Vagina (tissue), 2 donors: Measurements from ENCODE around the gene TTLL3. TPM values are rescaled to one million over a fixed set of nuclear protein-coding genes. Genes with fewer than 3 reads are reported as not detected.

Experiments
- DNase-seq, 2 donors: peaks; one replicate each; pipeline ENCODE4 v3.0.0-alpha.2; 2017; ENCODE audit errors: extremely low spot score in 2 of 2
- H3K27ac ChIP-seq: fragments of 200-600 bp; sonication (generic); one replicate; pipeline ENCODE4 v1.5.1; 2019
- H3K27me3 ChIP-seq: fragments of 200-600 bp; sonication (generic); one replicate; pipeline ENCODE4 v1.5.1; 2019
- H3K36me3 ChIP-seq, 2 donors: fragments of 200-600 bp; sonication (generic); one replicate each; pipeline ENCODE4 v1.5.1; 2017 to 2019
- H3K4me1 ChIP-seq: fragments of 200-600 bp; sonication (generic); one replicate; pipeline ENCODE4 v1.5.1; 2019
- H3K4me3 ChIP-seq, 2 donors: fragments of 200-600 bp; sonication (generic); 1 replicate in 1 of 2; 2 replicates in 1 of 2; pipeline ENCODE4 v1.5.1; 2016 to 2019
- H3K9me3 ChIP-seq: fragments of 200-600 bp; sonication (generic); one replicate; pipeline ENCODE4 v1.5.1; 2019
- CTCF ChIP-seq, 3 experiments: fragments of 450-650 bp in 2 of 3; fragments of 200-600 bp in 1 of 3; sonication (generic) in 1 of 3; IDR thresholded peaks; one replicate each; pipeline ENCODE4 v1.5.1; 2017 to 2019; ENCODE audit warnings: antibody characterized with exemption in 3 of 3, mild to moderate bottlenecking in 2 of 3, moderate library complexity in 2 of 3
- POLR2A ChIP-seq, 2 donors: fragments of 450-650 bp; IDR thresholded peaks; one replicate each; pipeline ENCODE4 v1.6.1; 2017; ENCODE audit warnings: antibody characterized with exemption in 2 of 2, mild to moderate bottlenecking in 2 of 2, moderate library complexity in 2 of 2
- POLR2AphosphoS5 ChIP-seq, 2 donors: sonication (generic); formaldehyde crosslinking; IDR thresholded peaks; one replicate each; pipeline ENCODE4 v1.9.0; 2017; ENCODE audit warnings: antibody characterized with exemption in 2 of 2, mild to moderate bottlenecking in 2 of 2, low read depth in 1 of 2; ENCODE audit not compliant: insufficient read depth in 1 of 2
- intact Hi-C: fragments of 100-400 bp; cut with DNase I; formaldehyde crosslinking; loops from one replicate; pipeline ENCODE4 v1.15.1; 2023
- total RNA-seq: library from RNA; depleted of rRNA; stranded (reverse); fragments of >200 nt; gene quantifications from one replicate; pipeline ENCODE4 v1.2.3, GENCODE V29; 2016

The TTLL3 gene
- total RNA-seq, 1 donor from 2014 or later, result 73.4 TPM

GRCh38 chr3:9786209-9786739 is 23.8 kb upstream of the TTLL3 start:
- peaks cover 10% of the 10 kb centered on the region for H3K4me1 ChIP-seq
- no peaks in the 10 kb centered on the region for H3K27me3 ChIP-seq
- no peaks in the 10 kb centered on the region for H3K9me3 ChIP-seq
- intact Hi-C loops, result no loop called here
- H3K4me3 ChIP-seq, result no peak overlapping the region
- peaks cover 2 to 55% of the 10 kb centered on the region in 2 donors for H3K36me3 ChIP-seq
- H3K27ac ChIP-seq, result no peak overlapping the region
- no peak for DNase-seq
- no peak for TF ChIP-seq CTCF (IDR thresholded peaks at IDR 0.05)
- no peak for TF ChIP-seq POLR2AphosphoS5 (IDR thresholded peaks at IDR 0.05; ENCODE audit: insufficient read depth in 1 of 2, low read depth in 1 of 2)
- no peak for TF ChIP-seq POLR2A (IDR thresholded peaks at IDR 0.05)

- no peak overlapping the region for H3K4me3 ChIP-seq
- H3K4me1 ChIP-seq, result peaks cover 18% of the 10 kb centered on the region
- H3K9me3 ChIP-seq, result no peaks in the 10 kb centered on the region
- peaks cover under 1 to 55% of the 10 kb centered on the region in 2 donors for H3K36me3 ChIP-seq
- H3K27ac ChIP-seq, result no peak overlapping the region
- no peak for DNase-seq
- no peaks in the 10 kb centered on the region for H3K27me3 ChIP-seq
- intact Hi-C loops, result no loop called here
- TF ChIP-seq POLR2AphosphoS5 (IDR thresholded peaks at IDR 0.05; ENCODE audit: insufficient read depth in 1 of 2, low read depth in 1 of 2) (no peak), POLR2A (IDR thresholded peaks at IDR 0.05) (no peak)
These were observed 23.0 kb upstream of the TTLL3 start for GRCh38 chr3:9786825-9787669.

GRCh38 chr3:9787714-9788113 is 22.3 kb upstream of the TTLL3 start:
- Histone ChIP-seq H3K4me3 (no peak overlapping the region), H3K27me3 (no peaks in the 10 kb centered on the region), H3K9me3 (no peaks in the 10 kb centered on the region), H3K4me1 (peaks cover 18% of the 10 kb centered on the region), H3K27ac (no peak overlapping the region), H3K36me3 (peaks cover 0 to 55% of the 10 kb centered on the region in 2 donors)
- no peak for TF ChIP-seq CTCF (IDR thresholded peaks at IDR 0.05)
- no peak for TF ChIP-seq POLR2A (IDR thresholded peaks at IDR 0.05)
- TF ChIP-seq POLR2AphosphoS5 (IDR thresholded peaks at IDR 0.05; ENCODE audit: insufficient read depth in 1 of 2, low read depth in 1 of 2), result no peak
- intact Hi-C loops, result no loop called here
- no peak for DNase-seq

DNA sequence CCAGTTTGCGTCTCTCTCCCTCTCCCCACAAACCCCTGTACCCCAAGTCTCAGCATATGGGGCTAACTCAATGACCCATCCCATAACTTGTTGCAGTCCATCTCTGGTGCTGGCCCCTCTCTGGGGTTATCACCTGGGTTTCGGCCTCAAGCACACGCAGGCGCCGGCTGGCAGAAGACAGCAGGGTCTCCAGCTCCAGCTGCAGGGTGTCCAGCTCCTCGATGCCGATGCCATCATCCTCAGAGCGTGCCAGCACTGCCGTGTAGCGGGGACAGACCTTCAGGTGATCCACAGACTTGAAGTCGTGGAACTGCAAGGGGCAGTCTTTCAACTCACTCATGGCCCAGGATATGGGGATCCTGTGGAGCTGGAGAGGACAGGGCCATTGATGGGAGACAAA is 18.9 kb upstream of the TTLL3 start:
- Histone ChIP-seq H3K36me3 (peaks cover 0 to 30% of the 10 kb centered on the region in 2 donors), H3K27ac (peak overlapping the region; percentile 95), H3K4me3 (no peak overlapping the region), H3K9me3 (no peaks in the 10 kb centered on the region), H3K4me1 (peaks cover 44% of the 10 kb centered on the region), H3K27me3 (no peaks in the 10 kb centered on the region)
- intact Hi-C loops, result loop anchor here (10.0 kb wide), 1 partner anchor 56 kb away; the partner anchor contains the start of gene BRPF1
- TF ChIP-seq POLR2AphosphoS5 (IDR thresholded peaks at IDR 0.05; ENCODE audit: insufficient read depth in 1 of 2, low read depth in 1 of 2) (no peak), POLR2A (IDR thresholded peaks at IDR 0.05) (no peak), CTCF (IDR thresholded peaks at IDR 0.05) (no peak)
- no peak for DNase-seq

DNA sequence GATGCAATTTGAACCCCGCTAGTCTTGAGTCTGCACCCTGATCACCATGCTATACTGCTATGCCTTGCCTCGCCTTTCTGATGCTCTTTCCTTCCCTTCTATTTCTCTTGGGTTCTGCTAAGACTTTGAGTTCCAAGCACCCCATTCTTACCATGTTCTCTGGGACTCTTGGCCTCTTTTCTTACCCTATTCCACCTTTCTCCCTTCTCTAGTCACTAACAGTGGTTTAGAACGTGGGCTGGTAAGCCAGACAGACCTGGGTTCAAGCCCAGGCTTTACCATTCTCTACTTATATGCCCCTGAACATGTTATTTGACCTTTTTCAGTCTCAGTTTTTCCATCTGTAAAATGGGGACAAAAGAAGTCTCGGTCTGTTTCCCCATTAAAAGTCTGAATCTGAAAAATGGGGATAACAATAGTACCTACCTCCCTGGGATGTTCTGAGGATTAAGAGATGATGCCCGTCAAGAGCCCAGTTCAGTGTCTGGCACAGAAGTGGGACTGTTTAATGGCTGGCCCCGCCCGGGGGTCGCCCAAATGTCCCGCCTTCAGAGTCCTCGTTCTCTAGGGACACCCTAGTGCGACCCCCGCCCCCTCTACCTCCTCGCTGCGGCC is 18.2 kb upstream of the TTLL3 start:
- H3K36me3 ChIP-seq, result peaks cover 0 to 26% of the 10 kb centered on the region in 2 donors
- peaks cover 44% of the 10 kb centered on the region for H3K4me1 ChIP-seq
- peak overlapping the region; percentile 85 to 90 for H3K4me3 ChIP-seq
- no peak for DNase-seq
- no peaks in the 10 kb centered on the region for H3K27me3 ChIP-seq
- intact Hi-C loops, result loop anchor here (10.0 kb wide), 1 partner anchor 57 kb away; the partner anchor contains the start of gene BRPF1
- H3K27ac ChIP-seq, result peak overlapping the region; percentile 95
- H3K9me3 ChIP-seq, result no peaks in the 10 kb centered on the region
- TF ChIP-seq CTCF (IDR thresholded peaks at IDR 0.05), result no peak
- TF ChIP-seq POLR2AphosphoS5 (IDR thresholded peaks at IDR 0.05; ENCODE audit: insufficient read depth in 1 of 2, low read depth in 1 of 2), result no peak
- no peak for TF ChIP-seq POLR2A (IDR thresholded peaks at IDR 0.05)
